ENCODE measurements around the gene VHLL. TPM values are rescaled to one million over a fixed set of nuclear protein-coding genes. Genes with fewer than 3 reads are reported as not detected.

The VHLL gene
- total RNA-seq, 2 donors from 2014 or later: not detected

- H3K9me3 Mint-ChIP-seq: no peaks in the 10 kb centered on the region
- ATAC-seq (no peak), DNase-seq (ENCODE audit: low spot score in 2 of 2) (no peak)
- peak overlapping the region; percentile 21 to 83 for H3K27ac Mint-ChIP-seq
- H3K36me3 Mint-ChIP-seq: peaks cover 39 to 46% of the 10 kb centered on the region in 2 donors
Observed at GRCh38 chr1:156276966-156277381, 22.1 kb downstream of the VHLL start.

- Mint-ChIP-seq H3K36me3 (peaks cover 35 to 42% of the 10 kb centered on the region in 2 donors), H3K27ac (no peak overlapping the region), H3K9me3 (no peaks in the 10 kb centered on the region)
- no peak for DNase-seq (ENCODE audit: low spot score in 2 of 2)
- no peak for ATAC-seq
Observed at GRCh38 chr1:156276532-156276931, 22.6 kb downstream of the VHLL start.

- ATAC-seq (no peak), DNase-seq (ENCODE audit: low spot score in 2 of 2) (no peak)
- peak overlapping the region in 1 of 2 donors; percentile 36 for H3K27ac Mint-ChIP-seq
- no peaks in the 10 kb centered on the region for H3K9me3 Mint-ChIP-seq
- peaks cover 23 to 44% of the 10 kb centered on the region in 2 donors for H3K36me3 Mint-ChIP-seq
Observed at GRCh38 chr1:156270314-156270713, 28.8 kb downstream of the VHLL start.

- Mint-ChIP-seq H3K36me3 (peaks cover 27 to 51% of the 10 kb centered on the region in 2 donors), H3K9me3 (no peaks in the 10 kb centered on the region), H3K27ac (no peak overlapping the region)
- ATAC-seq (no peak), DNase-seq (ENCODE audit: low spot score in 2 of 2) (no peak)
Observed at GRCh38 chr1:156268336-156268735, 30.8 kb downstream of the VHLL start.

GRCh38 chr1:156266051-156266450, 33.1 kb downstream of the VHLL start:
- DNase-seq (ENCODE audit: low spot score in 2 of 2) (no peak), ATAC-seq (peak in 1 of 2 donors; percentile 8)
- Mint-ChIP-seq H3K36me3 (peaks cover 32 to 55% of the 10 kb centered on the region in 2 donors), H3K27ac (peak overlapping the region in 1 of 2 donors; percentile 15), H3K9me3 (no peaks in the 10 kb centered on the region)

- ATAC-seq: no peak
- DNase-seq (ENCODE audit: low spot score in 2 of 2): no peak
- Mint-ChIP-seq H3K27ac (peak overlapping the region in 1 of 2 donors; percentile 18), H3K9me3 (no peaks in the 10 kb centered on the region), H3K36me3 (peaks cover 46 to 62% of the 10 kb centered on the region in 2 donors)
Observed at GRCh38 chr1:156263288-156263655, 35.8 kb downstream of the VHLL start.

- H3K9me3 Mint-ChIP-seq: no peaks in the 10 kb centered on the region
- peaks cover 46 to 62% of the 10 kb centered on the region in 2 donors for H3K36me3 Mint-ChIP-seq
- peak; percentile 59 to 96 for ATAC-seq
- DNase-seq (ENCODE audit: low spot score in 2 of 2): no peak
- H3K27ac Mint-ChIP-seq: peak overlapping the region; percentile 18 to 58
Observed at GRCh38 chr1:156262461-156263287, 36.4 kb downstream of the VHLL start.

GRCh38 chr1:156260896-156261295, 38.2 kb downstream of the VHLL start:
- peaks cover 40 to 46% of the 10 kb centered on the region in 2 donors for H3K36me3 Mint-ChIP-seq
- H3K9me3 Mint-ChIP-seq: no peaks in the 10 kb centered on the region
- H3K27ac Mint-ChIP-seq: peak overlapping the region in 1 of 2 donors; percentile 87
- DNase-seq (ENCODE audit: low spot score in 2 of 2) (no peak), ATAC-seq (no peak)

GRCh38 chr1:156259805-156260204, 39.3 kb downstream of the VHLL start:
- no peak for DNase-seq (ENCODE audit: low spot score in 2 of 2)
- peaks cover 34 to 37% of the 10 kb centered on the region in 2 donors for H3K36me3 Mint-ChIP-seq

GRCh38 chr1:156258859-156259258, 40.2 kb downstream of the VHLL start:
- DNase-seq (ENCODE audit: low spot score in 2 of 2) (no peak), ATAC-seq (no peak)
- Mint-ChIP-seq H3K36me3 (peaks cover 30% of the 10 kb centered on the region in 2 donors), H3K27ac (no peak overlapping the region), H3K9me3 (no peaks in the 10 kb centered on the region)

More at GRCh38 chr1:156259805-156260204, 39.3 kb downstream of the VHLL start:
- ATAC-seq: no peak
- H3K9me3 Mint-ChIP-seq: no peaks in the 10 kb centered on the region
- H3K27ac Mint-ChIP-seq: peak overlapping the region; percentile 13 to 63

GRCh38 chr1:156257711-156258110, 41.4 kb downstream of the VHLL start:
- ATAC-seq (no peak), DNase-seq (ENCODE audit: low spot score in 2 of 2) (no peak)
- H3K36me3 Mint-ChIP-seq: peaks cover 19 to 21% of the 10 kb centered on the region in 2 donors
- no peaks in the 10 kb centered on the region for H3K9me3 Mint-ChIP-seq
- H3K27ac Mint-ChIP-seq: peak overlapping the region; percentile 38 to 61

GRCh38 chr1:156253634-156254033, 45.5 kb downstream of the VHLL start:
- DNase-seq (ENCODE audit: low spot score in 2 of 2) (no peak), ATAC-seq (no peak)
- Mint-ChIP-seq H3K36me3 (peaks cover 0 to 5% of the 10 kb centered on the region in 2 donors), H3K9me3 (no peaks in the 10 kb centered on the region), H3K27ac (peak overlapping the region; percentile 24 to 46)

GRCh38 chr1:156251527-156251926, 47.6 kb downstream of the VHLL start:
- H3K36me3 Mint-ChIP-seq: peaks cover 0 to 5% of the 10 kb centered on the region in 2 donors
- no peak for ATAC-seq
- no peak for DNase-seq (ENCODE audit: low spot score in 2 of 2)
- no peak overlapping the region for H3K27ac Mint-ChIP-seq
- no peaks in the 10 kb centered on the region for H3K9me3 Mint-ChIP-seq

GRCh38 chr1:156249593-156249992, 49.5 kb downstream of the VHLL start:
- Mint-ChIP-seq H3K27ac (peak overlapping the region; percentile 22 to 65), H3K9me3 (no peaks in the 10 kb centered on the region), H3K36me3 (peaks cover 0 to 5% of the 10 kb centered on the region in 2 donors)
- DNase-seq (ENCODE audit: low spot score in 2 of 2) (no peak), ATAC-seq (no peak)

Other genes starting within 250 kb of the VHLL start
- gene UBQLN4, start 245.5 kb downstream of the VHLL start, total RNA-seq: 10 to 100 TPM; 31.3 to 32.2 TPM
- gene LAMTOR2, start 244.5 kb downstream of the VHLL start, total RNA-seq: 10 to 100 TPM; 36.0 to 51.7 TPM
- under 1 TPM; 0.36 to 0.89 TPM for gene RAB25, start 238.1 kb downstream of the VHLL start, total RNA-seq
- gene MEX3A, start 216.8 kb downstream of the VHLL start, total RNA-seq: under 1 TPM; 0.16 to 0.49 TPM
- 100 to 1,000 TPM; 116 to 147 TPM for gene LMNA, start 184.6 kb downstream of the VHLL start, total RNA-seq
- 10 to 100 TPM; 10.5 to 36.2 TPM for gene SEMA4A, start 145.7 kb downstream of the VHLL start, total RNA-seq
- gene SLC25A44, start 105.2 kb downstream of the VHLL start, total RNA-seq: 10 to 100 TPM; 79.1 to 82.1 TPM
- 100 to 1,000 TPM; 120 to 156 TPM for gene PMF1, start 86.3 kb downstream of the VHLL start, total RNA-seq
- gene BGLAP, start 57.1 kb downstream of the VHLL start, total RNA-seq: 1 to 10 TPM; 4.3 to 9.7 TPM
- 1 to 10 TPM; 9.3 to 9.5 TPM for gene PAQR6, start 51.3 kb downstream of the VHLL start, total RNA-seq
- gene SMG5, start 16.5 kb downstream of the VHLL start, total RNA-seq: 100 to 1,000 TPM in 1 of 2 donors, 10 to 100 TPM in 1; 80.4 to 115 TPM
- gene TMEM79, start 15.0 kb downstream of the VHLL start, total RNA-seq: 10 to 100 TPM; 11.0 to 24.4 TPM
- gene GLMP, start 3.6 kb downstream of the VHLL start, total RNA-seq: 10 to 100 TPM; 16.2 to 25.9 TPM
- 100 to 1,000 TPM; 229 to 347 TPM for gene CCT3, start 39.0 kb upstream of the VHLL start, total RNA-seq
- under 1 TPM in 1 of 2 donors, not detected in 1; 0.76 TPM for gene TSACC, start 39.2 kb upstream of the VHLL start, total RNA-seq
- not detected for gene RHBG, start 69.9 kb upstream of the VHLL start, total RNA-seq
- 10 to 100 TPM; 31.7 to 62.5 TPM for gene MEF2D, start 201.5 kb upstream of the VHLL start, total RNA-seq

All from activated naive CD4-positive, alpha-beta T cell treated with anti-CD3 and anti-CD28 coated beads, Interleukin-2, amount 50 U/mL, for 72 hours (primary cell).